Hindlimb muscle (tissue), 1 donor: ENCODE measurements around the gene IMMP2L. TPM values are rescaled to one million over a fixed set of nuclear protein-coding genes. Genes with fewer than 3 reads are reported as not detected.

Experiments
- DNase-seq: peaks from one replicate; pipeline ENCODE4 v3.0.0-alpha.2; 2013
- polyA plus RNA-seq: library from polyadenylated mRNA; unstranded; fragments of 120-200 nt; gene quantifications from one replicate; pipeline ENCODE4 v1.2.1, GENCODE V29; 2013; ENCODE audit not compliant: insufficient read length

IMMP2L gene
- polyA plus RNA-seq, 1 donor = 18.4 TPM

DNA sequence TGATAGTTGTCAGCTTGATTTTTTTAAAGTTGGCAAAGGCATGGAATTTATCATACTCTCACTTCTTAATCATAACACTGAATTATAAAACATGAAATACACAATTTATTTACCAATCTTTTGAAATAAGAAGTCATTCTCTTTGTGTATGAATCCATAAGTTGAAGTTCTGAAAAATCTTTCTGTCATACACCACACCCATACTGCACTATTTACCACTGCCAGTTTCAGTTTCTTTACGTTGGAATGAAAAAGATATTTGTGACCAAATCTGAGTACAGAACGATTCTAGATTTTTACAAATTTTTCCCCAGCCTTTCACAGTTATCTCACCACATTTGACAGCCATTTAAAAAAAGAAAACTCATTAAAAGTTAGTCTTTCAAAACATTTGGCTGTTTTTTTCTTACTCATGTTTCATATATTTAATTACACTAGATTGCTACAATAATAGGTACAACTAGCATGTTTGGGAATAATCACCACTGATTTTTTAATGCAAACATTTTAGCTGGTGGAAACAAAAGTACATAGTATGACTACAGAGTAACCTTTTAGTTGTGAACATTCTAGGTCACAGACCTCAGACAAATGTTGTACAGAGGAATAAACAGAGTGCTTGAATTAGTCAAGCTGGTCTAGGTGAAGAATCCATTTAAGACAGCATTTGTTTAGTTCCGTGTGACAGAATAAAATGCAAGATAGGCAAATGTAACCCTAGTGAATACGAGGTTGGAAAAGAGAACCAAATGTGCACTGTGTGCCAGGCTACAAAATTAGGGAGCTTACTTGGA, 656.3 kb downstream of the IMMP2L start:
- no peak for DNase-seq

DNA sequence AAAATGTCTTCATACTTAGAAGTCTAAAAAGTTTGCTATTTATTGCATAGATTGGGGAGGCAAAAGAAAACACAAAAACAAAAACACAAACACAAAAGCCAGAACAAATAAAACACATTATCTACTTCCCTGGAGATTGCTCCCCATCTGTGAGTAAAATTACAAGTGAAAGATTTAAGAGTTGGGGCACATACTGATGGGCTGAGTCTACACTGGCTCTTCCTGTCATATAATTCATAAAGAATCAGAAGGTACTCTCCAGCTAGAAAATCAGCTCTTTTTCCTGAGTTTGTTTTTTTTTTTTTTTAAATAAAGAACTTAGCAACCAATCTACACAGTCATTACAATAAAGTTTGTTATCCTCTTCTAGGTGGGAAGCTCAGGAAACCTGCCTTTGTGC, 663.8 kb downstream of the IMMP2L start:
- DNase-seq = no peak

DNA sequence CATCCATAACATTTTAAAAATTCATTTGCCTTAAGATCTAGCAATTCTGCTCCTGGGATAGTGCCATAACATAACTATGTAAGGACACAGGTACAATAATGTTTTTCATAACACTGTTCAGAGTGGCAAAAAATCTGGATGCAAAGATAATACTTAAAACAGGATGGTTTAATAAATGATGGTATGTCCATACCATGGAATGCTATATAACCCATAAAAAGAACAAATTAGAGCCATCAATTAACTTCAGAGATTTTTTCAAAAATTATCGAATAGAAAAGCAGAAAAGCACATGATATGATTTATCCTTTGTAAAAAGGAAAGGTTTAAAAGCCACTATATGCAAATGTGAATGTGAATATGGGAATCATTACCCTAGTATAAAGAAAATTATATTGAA, 664.8 kb downstream of the IMMP2L start:
- DNase-seq = no peak

DNA sequence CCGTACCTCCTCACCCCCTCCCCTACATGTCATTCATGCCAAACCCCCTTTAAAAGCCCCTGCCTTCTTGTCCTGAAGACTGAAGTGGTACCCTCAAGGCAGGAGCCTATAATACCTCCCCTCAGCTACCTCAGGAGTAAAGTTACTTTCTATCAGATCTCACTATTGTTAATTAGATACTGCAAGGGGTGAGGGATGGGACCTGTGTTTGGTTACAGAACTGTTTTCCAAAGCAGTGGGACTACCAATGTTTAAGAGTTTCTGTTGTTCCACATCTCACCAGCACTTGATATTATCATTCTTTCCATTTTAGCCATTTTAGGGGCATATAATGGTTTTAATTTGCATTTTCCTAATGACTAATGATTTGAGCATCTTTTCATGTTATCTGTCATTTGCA, 668.2 kb downstream of the IMMP2L start:
- DNase-seq = no peak

DNA sequence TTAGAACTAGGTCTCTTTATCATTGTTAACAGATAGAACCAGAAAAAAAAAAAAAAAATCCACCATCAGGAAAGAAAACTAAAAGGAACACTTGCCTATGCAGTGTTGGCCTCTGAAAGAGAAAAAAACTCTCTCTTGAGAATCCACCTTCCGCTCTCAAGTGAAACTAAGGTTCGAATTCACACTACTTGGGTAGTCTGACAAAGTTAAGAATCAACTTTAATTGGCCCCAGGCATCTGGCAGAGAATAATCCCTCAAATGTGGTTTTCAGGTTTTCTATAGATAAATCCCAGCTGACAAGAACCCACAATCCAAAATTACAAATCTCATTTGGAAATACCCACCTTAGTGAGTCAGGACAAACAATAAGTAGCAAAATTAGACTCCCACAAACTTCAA, 671.1 kb downstream of the IMMP2L start:
- DNase-seq = no peak

DNA sequence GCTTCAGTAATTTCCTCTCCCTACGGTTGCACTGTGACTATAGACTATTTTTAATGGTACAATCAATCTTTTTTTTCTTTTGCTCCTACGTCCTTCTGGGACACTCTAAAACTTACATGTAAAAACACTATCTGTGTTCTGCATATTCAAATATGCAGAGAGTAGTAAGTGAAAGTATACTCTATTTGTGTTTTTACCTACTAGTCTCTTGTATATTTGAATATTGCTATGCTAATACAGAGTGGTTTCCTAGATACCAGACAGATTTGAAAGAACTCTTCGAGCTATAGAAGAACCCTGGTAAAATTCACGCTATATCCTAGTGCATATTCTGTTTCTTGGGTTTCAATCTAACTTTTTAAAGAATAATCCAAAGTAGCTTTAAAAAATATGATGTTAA, 672.2 kb downstream of the IMMP2L start:
- no peak for DNase-seq

DNA sequence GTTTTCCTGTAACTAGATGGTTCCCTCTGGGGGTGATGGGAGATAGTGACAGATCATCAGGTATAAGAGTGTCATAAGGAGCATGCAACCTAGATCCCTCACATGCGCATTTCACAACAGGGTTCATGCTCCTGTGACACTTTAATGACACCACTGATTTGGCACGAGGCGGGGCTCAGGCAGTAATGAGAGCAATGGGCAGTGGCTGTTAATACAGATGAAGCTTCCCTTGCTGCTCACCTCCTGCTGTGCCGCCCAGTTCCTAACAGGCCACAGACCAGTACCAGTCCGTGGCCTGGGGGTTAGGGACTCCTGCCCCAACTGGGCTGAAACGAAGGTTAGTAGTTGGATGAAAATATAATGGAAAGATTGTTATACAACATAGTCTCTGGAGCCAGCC, 673.0 kb downstream of the IMMP2L start:
- no peak for DNase-seq

DNA sequence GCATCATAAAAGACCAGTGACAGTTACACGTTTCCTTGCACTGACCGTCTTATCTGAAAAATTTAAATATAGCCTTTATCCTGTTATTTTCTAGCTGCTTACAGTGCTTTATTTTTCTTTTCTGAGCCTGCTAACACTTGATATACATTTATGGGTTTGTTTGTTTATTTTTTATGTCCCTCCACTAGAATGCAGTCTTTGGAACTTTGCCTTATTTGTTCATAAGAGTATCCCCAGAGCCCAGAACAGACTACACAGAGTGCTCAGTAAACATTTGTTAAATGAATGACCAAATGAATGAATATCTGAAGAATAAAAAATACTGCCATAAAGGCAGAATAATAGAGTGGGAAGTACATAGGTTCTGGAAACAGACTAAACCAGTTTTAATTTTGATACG, 673.7 kb downstream of the IMMP2L start:
- DNase-seq = no peak

DNA sequence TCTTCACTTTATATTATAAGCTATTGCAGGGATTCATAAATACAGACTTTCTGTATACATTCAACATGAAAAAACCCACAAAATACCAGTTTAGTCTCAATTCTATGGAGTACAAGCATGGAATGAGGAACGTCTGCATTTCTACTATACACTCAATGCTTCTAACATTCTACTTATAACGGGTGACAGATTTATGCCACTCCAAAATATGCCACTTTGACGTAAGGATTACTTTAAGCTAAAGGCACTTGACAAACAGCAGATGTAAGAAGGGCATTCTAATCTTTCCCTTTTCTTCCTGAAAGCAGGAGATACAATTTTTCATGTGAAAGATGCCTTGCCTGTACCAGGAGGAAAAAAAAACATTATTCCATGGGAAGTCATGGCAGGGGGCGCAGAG, 676.8 kb downstream of the IMMP2L start:
- no peak for DNase-seq

DNA sequence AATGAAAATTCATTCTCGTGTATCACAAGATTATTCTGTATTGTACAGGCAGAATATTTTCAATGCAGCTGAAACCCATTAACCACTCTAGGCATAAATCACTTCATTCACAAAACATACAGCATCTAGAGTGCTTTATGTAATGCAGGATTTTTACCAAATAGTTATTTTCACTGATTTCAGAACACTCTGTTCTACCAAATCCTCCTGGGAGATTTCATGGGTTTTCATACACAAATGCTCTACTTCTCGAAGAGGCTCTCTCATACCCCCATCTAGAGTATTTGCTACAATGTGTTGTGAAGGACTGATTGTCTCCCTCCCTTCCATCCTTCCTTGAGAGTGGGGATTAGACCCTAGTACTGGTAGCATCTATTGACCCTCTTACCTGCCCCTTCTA, 680.6 kb downstream of the IMMP2L start:
- DNase-seq = peak; percentile 39

DNA sequence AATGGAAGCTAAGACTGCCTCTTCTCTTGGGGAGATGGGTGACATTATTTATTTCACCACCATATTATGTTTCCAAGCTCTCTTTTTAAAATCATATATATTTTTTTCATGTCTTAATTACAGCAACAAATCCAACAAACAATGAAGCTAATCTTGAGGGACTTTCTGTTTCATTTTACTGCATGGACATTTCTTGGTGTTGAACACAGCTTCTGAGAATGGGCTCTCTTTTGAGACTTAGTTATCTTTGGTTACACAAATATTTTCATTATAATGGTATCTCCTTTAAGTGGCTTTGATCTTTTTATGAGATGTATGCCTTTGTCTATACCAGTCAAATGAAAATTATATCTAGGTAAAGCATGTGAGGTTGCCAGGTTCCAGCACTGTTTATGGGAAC, 681.3 kb downstream of the IMMP2L start:
- DNase-seq = no peak

DNA sequence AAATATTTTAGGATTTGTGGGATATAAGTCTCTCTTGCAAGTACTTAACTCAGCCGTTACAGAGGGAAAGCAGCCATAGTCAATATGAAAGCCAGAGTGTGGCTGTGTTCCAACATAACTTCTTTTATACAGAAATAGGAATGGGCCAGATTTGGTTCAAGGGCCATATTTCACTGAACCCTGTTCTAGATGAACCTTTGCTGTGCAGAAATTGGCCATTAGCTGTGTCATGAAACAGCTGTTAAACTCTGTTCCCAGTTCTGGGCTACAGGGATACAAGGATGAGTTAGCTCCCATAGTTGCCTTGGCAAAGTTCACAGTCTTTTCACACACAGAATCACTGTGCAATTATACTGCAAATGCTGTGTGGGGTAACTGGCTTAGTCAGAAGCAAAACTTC, 685.3 kb downstream of the IMMP2L start:
- DNase-seq = peak; percentile 23

DNA sequence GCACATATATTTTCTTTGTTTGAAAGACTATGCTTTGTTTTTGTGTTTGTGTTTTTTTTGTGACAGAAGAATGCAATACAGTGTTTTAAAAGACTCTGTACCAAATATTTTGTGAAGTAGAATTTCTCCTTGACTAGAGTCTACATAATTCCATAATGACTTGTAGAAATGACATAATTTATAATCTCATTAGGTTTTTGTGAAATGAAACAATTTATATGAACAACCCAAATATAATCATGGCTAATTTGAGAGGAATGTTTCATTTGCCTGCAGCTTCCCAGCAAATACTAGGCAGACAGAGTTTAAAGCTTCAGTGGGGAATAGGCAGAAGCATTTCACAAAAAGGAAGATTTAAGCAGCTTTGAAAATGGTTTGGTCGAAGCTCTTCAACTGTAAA, 686.9 kb downstream of the IMMP2L start:
- DNase-seq = no peak

DNA sequence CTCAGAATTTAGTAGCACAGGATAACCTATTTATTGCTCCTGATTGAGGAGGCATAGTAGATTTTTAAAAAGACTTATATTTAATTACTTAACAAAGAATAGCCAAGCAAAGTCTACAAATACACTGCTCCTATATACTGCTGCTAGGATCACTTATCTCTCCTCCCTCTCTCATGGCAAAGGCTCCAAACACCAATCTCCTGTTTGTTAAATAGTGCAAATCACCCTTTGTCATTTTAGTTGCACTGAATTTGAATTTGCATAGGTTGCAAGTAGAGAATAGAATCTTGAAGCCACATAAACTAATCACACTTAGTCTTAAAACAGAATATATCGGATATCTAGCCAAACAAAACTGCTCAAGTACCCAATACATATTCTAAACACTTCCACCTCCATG, 690.4 kb downstream of the IMMP2L start:
- no peak for DNase-seq

DNA sequence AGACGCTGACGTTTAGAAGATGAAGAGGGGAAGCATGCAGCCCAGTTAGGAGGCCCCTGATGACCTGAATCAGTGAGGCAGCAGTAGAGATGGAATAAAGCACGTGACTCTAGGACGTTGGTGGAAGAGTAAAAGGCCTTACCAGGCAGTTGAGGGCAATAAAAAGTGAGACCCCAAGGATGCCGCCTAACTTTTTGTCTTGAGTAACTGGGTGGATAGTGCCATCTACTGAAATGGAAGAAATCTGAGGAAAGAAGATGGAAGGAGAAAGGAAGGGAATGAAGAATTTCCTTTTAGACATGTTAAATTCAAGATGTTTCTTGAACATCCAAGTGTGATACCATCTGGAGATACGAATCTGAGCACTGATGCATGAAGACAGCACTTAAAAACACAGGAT, 691.4 kb downstream of the IMMP2L start:
- DNase-seq = no peak

DNA sequence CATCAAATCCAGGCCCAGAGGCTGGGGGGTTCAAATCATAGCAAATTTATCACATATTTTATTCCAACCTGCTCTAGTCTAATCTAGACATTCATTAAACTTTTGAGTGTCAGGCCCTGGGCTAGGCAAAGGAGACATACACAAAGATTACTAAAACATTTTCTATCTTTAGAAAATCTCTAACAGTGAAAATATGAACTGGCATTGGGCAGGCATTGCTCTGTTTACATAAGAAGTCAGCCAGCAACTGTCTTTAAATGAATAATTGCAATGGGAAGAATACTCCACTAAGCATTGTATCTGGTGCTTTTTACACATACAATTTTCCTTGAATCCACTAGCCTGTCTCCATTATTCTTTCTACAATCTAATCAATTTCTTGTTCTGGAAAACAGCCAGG, 693.8 kb downstream of the IMMP2L start:
- no peak for DNase-seq

DNA sequence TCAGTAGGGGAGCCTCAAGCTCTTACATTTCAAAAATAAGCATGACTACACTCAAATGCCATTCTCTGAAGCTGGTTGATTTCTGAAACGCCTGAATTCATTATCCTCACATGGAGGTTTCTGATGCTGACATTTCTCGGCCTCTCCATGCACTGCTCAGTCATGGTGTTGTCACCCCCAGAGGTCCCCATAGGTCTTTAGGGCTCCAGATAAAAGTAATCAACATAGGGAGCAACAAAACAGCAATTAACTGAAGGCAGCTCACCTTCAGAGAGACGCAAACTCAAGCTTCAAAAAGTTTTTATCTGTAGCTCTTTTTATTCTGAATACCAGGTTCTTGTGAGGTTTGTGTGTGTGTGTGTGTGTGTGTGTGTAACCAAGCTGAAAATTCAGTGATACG, 694.5 kb downstream of the IMMP2L start:
- DNase-seq = no peak

DNA sequence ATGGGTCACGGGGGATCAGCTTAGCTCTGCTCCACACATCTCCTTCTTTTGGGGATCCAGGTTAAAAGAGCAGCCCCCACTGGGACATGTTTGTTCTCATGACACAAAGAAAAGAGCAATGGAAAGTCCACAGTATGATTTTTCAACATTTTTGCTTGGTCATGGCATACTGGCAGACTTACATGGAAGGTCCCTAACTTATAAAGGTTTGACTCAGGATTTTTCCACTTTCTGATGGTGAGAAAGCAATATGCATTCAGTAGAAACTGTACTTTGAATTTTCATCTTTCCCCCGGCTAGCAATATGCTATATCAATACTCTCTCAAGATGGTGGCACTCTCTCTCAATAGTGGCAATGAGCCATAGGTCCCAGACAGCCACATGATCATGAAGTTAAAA, 699.0 kb downstream of the IMMP2L start:
- no peak for DNase-seq

DNA sequence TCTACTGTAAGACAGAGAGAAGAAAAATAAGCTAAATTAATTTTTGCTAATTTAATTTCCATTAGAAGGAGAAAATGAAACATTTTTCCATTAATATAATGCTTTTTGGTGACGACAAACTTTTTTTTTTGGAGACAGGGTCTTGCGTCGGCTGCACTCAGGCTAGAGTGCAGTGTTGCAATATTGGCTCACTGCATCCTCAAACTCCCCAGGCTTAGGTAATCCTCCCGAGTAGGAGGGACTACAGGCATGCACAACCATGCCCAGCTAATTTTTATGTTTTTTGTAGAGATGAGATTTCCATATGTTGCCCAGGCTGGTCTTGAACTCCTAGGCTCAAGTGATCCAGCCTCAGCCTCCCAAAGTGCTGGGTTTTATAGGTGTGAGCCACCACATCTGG, 701.1 kb downstream of the IMMP2L start:
- no peak for DNase-seq

DNA sequence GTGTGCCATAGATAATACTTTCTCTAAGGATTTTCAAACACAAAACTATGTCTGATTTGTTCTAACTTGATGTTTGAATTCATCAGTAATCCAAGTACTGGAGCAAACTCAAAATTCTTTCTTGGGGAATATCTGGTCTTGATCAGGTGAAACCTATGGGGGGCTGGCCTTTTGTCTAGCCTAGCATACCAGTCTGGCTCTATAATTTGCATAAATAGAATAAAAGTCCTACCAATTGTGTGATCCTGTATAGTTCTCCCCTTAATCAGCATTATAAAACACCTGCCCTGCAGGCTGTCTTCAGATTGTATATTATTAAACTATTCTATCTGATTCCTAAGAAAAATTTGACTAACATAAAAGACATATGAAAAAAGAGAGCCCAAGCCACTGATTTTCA, 705.2 kb downstream of the IMMP2L start:
- no peak for DNase-seq

DNA sequence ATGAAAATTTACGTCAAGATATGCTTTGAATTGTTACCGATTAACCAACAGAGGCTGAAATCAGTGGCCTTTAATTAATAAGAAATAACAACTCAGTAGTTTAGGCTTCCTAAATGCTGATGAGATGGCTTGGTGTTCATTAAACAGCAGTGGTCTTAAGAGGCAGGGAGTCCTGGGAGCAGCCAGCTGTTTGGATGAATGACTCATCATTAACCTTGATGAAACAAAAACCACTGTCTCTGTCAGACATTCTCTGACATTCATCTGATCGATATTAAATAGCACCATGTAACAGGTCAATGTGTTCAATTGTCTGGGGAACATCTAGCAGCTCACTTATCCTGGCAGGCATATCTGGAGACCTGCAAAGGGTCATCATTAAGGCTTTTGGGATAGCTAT, 705.6 kb downstream of the IMMP2L start:
- no peak for DNase-seq

DNA sequence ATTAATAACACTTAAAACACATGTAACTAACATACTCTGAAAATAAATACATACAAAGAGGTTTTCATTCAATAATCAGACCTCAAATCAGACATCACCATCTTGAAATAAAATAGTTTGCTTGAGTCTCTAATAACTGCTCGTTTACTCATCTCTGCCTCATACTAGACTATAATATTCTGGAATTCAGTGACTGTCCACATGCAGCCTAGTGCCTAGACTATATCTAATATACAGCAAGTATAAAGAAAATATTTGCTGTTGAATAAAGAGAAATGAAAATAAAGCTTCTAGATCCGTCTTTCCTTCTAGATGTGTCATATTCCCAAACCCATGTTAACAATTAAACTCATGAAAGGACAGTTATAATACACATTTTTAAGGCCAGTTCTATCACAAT, 707.6 kb downstream of the IMMP2L start:
- no peak for DNase-seq

DNA sequence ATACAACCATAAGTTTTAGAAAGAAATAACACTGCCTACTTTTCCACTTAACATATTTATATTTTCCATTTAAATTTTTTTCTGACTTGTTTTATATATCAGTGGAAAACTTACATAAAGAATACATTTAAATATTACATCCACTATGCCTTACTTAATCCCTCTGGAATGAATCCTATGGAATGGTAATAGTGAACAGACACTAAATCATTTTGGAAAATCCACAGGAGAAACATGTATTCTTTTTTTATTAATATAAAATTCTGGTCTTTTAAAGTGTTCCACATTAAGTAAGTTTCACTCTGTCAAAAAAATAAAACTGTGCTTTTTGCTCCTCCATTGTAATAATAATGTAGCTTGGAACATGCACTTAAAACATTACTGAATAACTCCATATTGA, 708.1 kb downstream of the IMMP2L start:
- no peak for DNase-seq

DNA sequence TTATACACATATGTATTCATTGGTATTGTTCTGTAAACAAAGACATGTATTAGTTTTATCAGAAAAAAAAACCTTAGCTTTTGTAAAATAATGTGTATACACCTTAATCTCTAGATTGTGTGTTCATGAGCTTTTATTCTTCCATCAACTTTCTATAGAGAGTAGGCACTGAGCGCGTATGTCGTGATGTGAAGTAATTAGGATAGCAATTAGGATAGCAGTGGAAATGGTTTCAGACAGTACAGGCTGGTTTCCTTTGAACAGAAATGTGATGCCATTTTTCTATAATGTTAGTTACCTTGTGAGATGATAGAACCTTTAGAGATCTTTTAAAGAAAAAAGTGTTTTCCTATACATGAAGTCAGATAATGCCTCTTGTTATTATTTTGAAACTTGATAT, 709.0 kb downstream of the IMMP2L start:
- no peak for DNase-seq
